GM12891 (cell line): ENCODE results near the gene NUP58.

Experiments used
- POLR2A ChIP-seq: IDR thresholded peaks from 2 replicates; pipeline ENCODE4 v1.6.1; 2011; ENCODE audit warnings: low read depth, low read length, control low read depth
- POLR2AphosphoS5 ChIP-seq: IDR thresholded peaks from 2 replicates; pipeline ENCODE4 v1.6.1; 2011; ENCODE audit warnings: low read depth, low read length, control low read depth
- POU2F2 ChIP-seq: IDR thresholded peaks from 2 replicates; pipeline ENCODE4 v1.6.1; 2011; ENCODE audit warnings: low read depth, mild to moderate bottlenecking, control low read depth, low read length, moderate library complexity
- SPI1 ChIP-seq: IDR thresholded peaks from 2 replicates; pipeline ENCODE4 v1.6.1; 2011; ENCODE audit warnings: low read depth, low read length, control low read depth
- TAF1 ChIP-seq: IDR thresholded peaks from 2 replicates; pipeline ENCODE4 v1.6.1; 2011; ENCODE audit warnings: low read depth, low read length, control low read depth

GRCh38 chr13:25372284-25373081, 71.1 kb downstream of the NUP58 start:
- TF ChIP-seq POLR2AphosphoS5 (no peak), POLR2A (no peak), TAF1 (no peak), POU2F2 (no peak), SPI1 (no peak)
